ENCODE results near the gene FHIP1A. TPM values are rescaled to one million over a fixed set of nuclear protein-coding genes. Genes with fewer than 3 reads are reported as not detected.

Gene FHIP1A
- total and polyA plus RNA-seq, 2 donors (not counting 3 experiments of a cell fraction or from before 2014, with no cell fraction given) = 0.19 to 0.58 TPM

GRCh38 chr4:151422854-151423253, 13.9 kb downstream of the FHIP1A start:
- dilution Hi-C loops (cut with MboI; ENCODE audit: extremely low pct_ligation_motif_present, low sequenced_read_pairs) = no loop called here
- intact Hi-C loops (cut with micrococcal nuclease) = no loop called here
- no peak overlapping the region for H3K4me2 ChIP-seq (ENCODE audit: insufficient read depth, low read length)
- H4K20me1 ChIP-seq (replicated peaks; ENCODE audit: control insufficient read depth, extremely low read depth, insufficient read depth, low read length) = no peaks in the 10 kb centered on the region
- H3K4me3 ChIP-seq (replicated peaks in 1 of 3; ENCODE audit: insufficient read depth in 1 of 3, low read depth in 1 of 3, low read length in 3 of 3) = no peak overlapping the region
- H3K27me3 ChIP-seq (ENCODE audit: control insufficient read depth in 2 of 2, insufficient read depth in 2 of 2, low read length in 2 of 2) = no peaks in the 10 kb centered on the region
- no peaks in the 10 kb centered on the region for H3K36me3 ChIP-seq (ENCODE audit: control insufficient read depth in 2 of 2, extremely low read depth in 1 of 2, insufficient read depth in 2 of 2, low read length in 2 of 2)
- no peaks in the 10 kb centered on the region for H3K9me3 ChIP-seq (replicated peaks; ENCODE audit: control insufficient read depth, insufficient read depth, low read length)
- DNase-seq (ENCODE audit: low read depth, low spot score) (no peak), FAIRE-seq (no peak)
- H3K9me1 ChIP-seq (replicated peaks; ENCODE audit: control insufficient read depth, extremely low read depth, insufficient read depth, low read length) = no peaks in the 10 kb centered on the region
- BruUV-seq (replicated peaks) = no TSS peak
- TF ChIP-seq POLR2AphosphoS5 (IDR thresholded peaks at IDR 0.05; ENCODE audit: insufficient read depth, low read depth, low read length) = no peak
- TF ChIP-seq EZH2 (IDR thresholded peaks at IDR 0.05; ENCODE audit: borderline replicate concordance, low read depth, low read length, severe bottlenecking) = no peak
- TF ChIP-seq, protein P1, sequence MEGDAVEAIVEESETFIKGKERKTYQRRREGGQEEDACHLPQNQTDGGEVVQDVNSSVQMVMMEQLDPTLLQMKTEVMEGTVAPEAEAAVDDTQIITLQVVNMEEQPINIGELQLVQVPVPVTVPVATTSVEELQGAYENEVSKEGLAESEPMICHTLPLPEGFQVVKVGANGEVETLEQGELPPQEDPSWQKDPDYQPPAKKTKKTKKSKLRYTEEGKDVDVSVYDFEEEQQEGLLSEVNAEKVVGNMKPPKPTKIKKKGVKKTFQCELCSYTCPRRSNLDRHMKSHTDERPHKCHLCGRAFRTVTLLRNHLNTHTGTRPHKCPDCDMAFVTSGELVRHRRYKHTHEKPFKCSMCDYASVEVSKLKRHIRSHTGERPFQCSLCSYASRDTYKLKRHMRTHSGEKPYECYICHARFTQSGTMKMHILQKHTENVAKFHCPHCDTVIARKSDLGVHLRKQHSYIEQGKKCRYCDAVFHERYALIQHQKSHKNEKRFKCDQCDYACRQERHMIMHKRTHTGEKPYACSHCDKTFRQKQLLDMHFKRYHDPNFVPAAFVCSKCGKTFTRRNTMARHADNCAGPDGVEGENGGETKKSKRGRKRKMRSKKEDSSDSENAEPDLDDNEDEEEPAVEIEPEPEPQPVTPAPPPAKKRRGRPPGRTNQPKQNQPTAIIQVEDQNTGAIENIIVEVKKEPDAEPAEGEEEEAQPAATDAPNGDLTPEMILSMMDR (IDR thresholded peaks at IDR 0.05; ENCODE audit: extremely low read depth in 1 of 2, insufficient read depth in 1 of 2, low read depth in 1 of 2, low read length in 2 of 2) = no peak
- TF ChIP-seq JUN (IDR thresholded peaks at IDR 0.05; ENCODE audit: borderline replicate concordance, insufficient read depth, insufficient read length, low read depth) = no peak
- no peak for TF ChIP-seq MYC (IDR thresholded peaks at IDR 0.05; ENCODE audit: low read depth, low read length)
- no peak for TF ChIP-seq FOS (IDR thresholded peaks at IDR 0.05; ENCODE audit: borderline replicate concordance, insufficient read depth, low read length)
- TF ChIP-seq, protein P2, sequence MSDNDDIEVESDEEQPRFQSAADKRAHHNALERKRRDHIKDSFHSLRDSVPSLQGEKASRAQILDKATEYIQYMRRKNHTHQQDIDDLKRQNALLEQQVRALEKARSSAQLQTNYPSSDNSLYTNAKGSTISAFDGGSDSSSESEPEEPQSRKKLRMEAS (IDR thresholded peaks at IDR 0.05; ENCODE audit: insufficient read depth, insufficient read length) = no peak
- no peak for TF ChIP-seq GATA2 (IDR thresholded peaks at IDR 0.05; ENCODE audit: insufficient read depth, insufficient read length, low read depth, low read length)
- TF ChIP-seq POLR2A (IDR thresholded peaks at IDR 0.05; ENCODE audit: low read depth, low read length) = no peak
- H3K27ac ChIP-seq (ENCODE audit: insufficient read depth, low read depth, low read length) = no peak overlapping the region
- CTCF ChIA-PET = interaction anchor here (1.4 kb wide), 2 partner anchors 11 to 306 kb away, joined by 5 read pairs; no protein-coding TSS in a partner anchor
- POLR2A ChIA-PET = no interaction called here
- H3K79me2 ChIP-seq (ENCODE audit: control insufficient read depth, insufficient read depth, low read length) = no peaks in the 10 kb centered on the region
- H2AFZ ChIP-seq (ENCODE audit: low read depth, low read length) = no peak overlapping the region
- H3K9ac ChIP-seq (replicated peaks; ENCODE audit: extremely low read depth, insufficient read depth, low read length) = no peak overlapping the region
- H3K4me1 ChIP-seq (ENCODE audit: control insufficient read depth, extremely low read depth, insufficient read depth, low read length) = peaks cover 21% of the 10 kb centered on the region
